Measurements from ENCODE around the gene CDH2.

DNA sequence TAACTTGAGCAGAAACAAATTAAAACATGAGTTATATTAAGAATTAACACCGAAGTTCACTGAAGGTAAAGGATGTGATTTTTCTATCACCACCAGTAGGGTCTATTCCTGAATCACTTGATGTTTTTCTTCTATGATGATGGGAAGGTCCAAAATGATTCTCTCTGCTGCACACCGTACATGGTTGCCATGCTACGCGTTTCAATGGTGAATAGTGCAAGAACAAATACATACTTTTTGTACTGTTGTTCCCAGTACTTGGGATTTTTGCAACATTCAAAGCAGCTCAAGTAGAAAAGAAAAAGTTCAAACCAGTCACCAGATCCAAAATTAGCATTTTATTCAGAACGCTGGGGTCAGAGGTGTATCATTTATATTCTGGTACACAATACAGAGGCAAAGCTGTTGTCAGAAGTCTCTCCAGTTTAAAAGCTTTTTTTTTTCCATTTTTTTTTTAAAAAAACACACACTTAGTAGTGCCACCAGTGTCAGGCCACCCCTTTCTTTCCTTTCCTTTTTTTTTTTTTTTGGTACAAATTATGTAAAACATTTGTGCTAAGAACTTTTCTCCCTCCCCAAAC is 226.2 kb downstream of the CDH2 start:
- TF ChIP-seq, protein P1, sequence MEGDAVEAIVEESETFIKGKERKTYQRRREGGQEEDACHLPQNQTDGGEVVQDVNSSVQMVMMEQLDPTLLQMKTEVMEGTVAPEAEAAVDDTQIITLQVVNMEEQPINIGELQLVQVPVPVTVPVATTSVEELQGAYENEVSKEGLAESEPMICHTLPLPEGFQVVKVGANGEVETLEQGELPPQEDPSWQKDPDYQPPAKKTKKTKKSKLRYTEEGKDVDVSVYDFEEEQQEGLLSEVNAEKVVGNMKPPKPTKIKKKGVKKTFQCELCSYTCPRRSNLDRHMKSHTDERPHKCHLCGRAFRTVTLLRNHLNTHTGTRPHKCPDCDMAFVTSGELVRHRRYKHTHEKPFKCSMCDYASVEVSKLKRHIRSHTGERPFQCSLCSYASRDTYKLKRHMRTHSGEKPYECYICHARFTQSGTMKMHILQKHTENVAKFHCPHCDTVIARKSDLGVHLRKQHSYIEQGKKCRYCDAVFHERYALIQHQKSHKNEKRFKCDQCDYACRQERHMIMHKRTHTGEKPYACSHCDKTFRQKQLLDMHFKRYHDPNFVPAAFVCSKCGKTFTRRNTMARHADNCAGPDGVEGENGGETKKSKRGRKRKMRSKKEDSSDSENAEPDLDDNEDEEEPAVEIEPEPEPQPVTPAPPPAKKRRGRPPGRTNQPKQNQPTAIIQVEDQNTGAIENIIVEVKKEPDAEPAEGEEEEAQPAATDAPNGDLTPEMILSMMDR (conservative IDR thresholded peaks at IDR 0.05; ENCODE audit: low read depth, low read length): no peak
- TF ChIP-seq EZH2 (IDR thresholded peaks at IDR 0.05; ENCODE audit: low read length, unreplicated experiment) (no peak), EZH2phosphoT487 (IDR thresholded peaks at IDR 0.05; ENCODE audit: borderline replicate concordance, low read length) (no peak)

Measured in PC-3 (cell line).